GM12801 (cell line): ENCODE measurements around the gene ARID5A.

Experiments used
- TF ChIP-seq, protein P1 (sequence below): IDR thresholded peaks from one replicate; pipeline ENCODE4 v1.5.1; 2011; ENCODE audit warnings: control low read depth; ENCODE audit not compliant: insufficient read length; ENCODE audit errors: extremely low read depth

ARID5A gene

DNA sequence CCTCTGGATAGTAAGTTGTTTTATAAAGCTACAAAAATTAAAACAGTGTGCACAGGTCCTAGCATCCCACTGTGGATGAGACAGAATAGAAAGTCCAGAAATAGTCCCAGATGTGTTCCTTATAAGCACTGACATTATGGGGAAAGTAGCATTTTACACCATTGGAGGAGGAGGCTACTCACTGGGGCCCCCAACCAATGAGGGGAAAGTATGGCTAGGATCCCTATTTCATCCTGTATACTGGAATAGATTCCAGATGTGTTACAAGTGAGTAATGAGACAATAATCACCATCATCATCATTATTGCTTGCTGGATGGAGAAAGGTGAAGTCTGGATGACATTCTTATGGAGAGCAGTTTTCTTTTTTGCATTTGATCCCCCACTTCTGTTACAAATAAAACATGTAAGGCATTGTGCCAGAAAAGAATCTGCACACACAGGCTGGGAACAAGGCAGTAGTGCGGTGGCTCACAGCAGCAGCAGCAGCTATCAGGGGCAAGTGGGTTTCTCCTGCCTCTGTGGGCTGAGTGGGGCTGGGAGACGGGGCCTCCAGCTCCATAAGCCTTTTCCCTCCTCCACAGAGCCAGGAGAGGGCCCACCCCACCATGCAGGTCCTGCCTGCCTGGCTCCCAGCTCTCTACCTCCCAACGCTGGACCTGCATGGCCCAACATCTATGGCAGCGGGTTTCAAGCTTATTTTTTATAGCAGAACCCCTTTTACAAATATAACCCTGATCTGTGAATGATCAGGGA, 5.0 kb downstream of the ARID5A start:
- TF ChIP-seq, protein P1, sequence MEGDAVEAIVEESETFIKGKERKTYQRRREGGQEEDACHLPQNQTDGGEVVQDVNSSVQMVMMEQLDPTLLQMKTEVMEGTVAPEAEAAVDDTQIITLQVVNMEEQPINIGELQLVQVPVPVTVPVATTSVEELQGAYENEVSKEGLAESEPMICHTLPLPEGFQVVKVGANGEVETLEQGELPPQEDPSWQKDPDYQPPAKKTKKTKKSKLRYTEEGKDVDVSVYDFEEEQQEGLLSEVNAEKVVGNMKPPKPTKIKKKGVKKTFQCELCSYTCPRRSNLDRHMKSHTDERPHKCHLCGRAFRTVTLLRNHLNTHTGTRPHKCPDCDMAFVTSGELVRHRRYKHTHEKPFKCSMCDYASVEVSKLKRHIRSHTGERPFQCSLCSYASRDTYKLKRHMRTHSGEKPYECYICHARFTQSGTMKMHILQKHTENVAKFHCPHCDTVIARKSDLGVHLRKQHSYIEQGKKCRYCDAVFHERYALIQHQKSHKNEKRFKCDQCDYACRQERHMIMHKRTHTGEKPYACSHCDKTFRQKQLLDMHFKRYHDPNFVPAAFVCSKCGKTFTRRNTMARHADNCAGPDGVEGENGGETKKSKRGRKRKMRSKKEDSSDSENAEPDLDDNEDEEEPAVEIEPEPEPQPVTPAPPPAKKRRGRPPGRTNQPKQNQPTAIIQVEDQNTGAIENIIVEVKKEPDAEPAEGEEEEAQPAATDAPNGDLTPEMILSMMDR: no peak

DNA sequence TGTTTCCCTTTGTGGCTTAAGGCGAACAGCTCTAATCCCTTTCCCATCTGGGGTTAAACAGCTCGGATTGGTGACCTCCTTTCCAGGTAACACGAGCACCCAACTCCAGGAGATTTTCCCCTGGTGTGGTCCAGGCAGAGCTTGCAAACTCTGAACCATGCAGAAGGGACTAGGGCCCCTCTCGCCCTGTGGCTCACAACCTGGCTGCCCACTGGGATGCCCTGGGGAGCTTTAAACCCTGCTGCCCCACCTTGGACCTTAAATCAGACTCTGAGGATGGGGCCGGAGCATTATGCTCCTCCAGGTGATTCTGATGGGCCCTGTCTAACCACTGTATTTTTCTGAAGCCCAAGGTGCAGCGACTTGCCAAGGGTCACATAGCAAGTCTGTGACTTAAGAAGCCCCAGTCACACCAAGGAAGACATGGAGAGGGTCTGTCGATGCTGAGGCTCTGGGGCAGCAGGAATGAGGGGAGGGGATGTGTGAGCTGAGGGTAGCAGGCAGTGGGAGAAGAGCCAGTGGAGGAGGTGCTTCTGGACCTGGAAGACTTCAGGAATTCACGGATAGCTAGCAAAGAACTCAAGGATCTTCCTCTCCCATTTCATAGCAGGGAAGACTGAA, 5.9 kb downstream of the ARID5A start:
- TF ChIP-seq, protein P1: no peak

DNA sequence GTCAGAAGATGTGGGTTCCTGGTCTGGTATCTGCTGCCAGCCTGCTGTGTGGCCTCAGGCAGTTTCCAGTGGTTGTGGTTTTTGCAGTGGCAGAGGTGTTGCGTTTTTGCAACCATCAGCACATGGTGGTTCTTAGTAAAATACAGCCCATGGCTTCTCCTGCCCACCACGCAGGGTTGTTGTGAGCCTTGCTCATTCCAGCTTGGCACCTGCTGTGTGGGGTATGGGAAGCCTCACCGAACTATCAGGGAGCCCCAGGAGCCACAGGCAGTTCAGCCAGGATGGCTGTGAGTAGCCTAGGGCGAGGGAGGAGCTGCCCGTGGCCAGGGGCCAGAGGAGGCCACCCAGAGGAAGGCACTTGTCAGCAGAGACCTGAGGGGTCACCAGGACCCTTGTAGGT, 9.8 kb downstream of the ARID5A start:
- TF ChIP-seq, protein P1: no peak

DNA sequence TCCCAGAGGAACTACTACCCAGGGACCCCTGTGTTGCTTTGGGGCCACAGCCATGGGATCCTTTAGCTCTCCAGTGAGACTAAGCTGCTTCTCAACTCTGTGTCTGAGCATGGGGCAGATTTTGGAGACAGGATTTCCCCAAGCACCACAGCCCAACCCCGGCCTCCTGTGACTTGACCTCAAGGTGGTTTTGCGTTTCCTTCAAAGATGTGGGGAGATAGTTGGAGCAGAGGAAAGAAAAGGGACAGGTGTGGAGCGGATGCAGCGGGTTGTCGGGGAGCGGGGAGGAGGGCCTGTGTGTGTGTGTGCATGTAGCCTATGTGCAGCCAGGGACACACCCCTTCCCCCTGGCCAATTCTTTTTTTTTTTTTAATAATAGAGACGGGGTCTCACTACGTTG, 10.2 kb downstream of the ARID5A start:
- TF ChIP-seq, protein P1: no peak

DNA sequence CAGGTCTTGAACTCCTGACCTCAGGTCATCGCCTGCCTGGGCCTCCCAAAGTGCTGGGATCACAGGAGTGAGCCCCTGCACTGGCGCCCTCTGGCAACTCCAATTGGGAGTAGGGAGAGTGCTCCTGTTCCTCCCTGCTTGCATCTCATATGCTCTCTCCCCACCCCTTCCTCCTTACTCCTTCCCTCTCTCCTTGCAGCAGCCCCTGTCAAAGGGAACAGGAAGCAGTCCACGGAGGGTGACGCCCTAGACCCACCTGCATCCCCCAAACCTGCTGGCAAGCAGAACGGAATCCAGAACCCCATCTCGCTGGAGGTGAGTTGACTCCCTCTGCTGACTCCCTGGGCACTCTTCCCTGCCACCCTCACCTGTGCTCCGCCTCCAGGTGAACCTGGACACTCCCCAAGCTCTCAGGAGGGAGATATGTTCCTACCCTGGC, 10.7 kb downstream of the ARID5A start:
- TF ChIP-seq, protein P1: no peak

DNA sequence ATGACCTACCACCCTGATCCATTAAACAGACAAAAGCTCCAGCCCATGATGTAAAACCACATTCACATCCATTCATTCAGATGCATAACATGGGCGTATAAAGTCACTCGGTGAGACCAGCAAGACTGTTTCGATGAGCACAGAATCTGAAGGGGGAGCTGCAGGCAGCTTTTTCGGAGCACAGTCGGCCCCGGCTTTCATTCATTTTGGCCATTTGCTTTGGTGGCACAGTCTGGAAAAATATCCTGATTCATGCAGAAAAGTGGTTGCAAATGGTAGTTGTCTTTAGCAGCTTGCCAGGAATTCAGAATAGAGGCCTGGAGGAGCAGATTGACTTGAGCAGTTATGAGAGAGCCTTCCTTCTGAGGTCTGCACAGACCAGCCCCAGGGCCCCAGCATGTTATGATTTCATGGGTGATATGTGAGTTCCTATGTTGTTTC, 11.2 kb downstream of the ARID5A start:
- TF ChIP-seq, protein P1: no peak

DNA sequence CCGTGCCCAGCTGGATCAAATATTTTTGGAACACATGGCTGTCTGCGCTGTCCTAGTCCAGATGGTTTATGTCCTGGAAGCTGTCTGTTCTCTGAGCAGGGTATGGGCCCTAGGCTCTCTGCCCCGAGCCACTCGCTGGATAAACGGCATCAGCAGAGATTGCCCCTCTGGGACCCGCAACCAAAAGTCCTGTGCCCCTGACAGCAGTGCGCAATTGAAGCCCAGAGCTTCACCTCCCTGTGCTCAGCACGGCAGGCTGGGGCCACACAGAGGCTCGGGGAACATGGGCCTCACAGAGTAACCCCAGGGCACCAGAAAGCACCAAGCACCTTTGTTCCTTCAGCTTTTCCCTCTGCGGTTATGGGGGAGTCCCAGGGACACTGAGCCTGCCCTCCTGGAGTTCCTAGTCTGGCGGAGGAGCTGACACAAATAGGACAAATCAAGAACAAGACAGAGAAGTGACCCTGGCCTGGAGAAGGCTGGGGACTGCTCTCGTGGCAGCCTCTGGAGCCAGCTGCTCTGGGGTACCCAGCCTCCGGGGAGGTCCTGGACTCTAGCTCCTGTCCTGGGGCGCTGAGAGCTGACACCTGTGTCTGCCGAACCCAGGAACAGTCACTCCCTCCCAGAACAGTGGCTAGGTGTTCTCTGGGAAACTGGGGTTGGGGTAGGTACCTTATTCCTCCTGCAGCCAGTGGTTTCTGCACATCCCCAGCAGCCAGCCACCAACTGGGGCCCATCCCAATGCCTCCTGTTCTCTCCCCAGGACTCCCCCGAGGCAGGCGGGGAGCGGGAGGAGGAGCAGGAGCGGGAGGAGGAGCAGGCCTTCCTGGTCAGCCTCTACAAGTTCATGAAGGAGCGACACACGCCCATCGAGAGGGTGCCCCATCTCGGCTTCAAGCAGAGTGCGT, 12.3 kb downstream of the ARID5A start:
- TF ChIP-seq, protein P1: no peak
